Stimulated activated CD4-positive, alpha-beta T cell treated with anti-CD3 and anti-CD28 coated beads, TNF-alpha, amount 100 ng/mL, for 4 hours (primary cell): ENCODE measurements around the gene SDC1.

Experiments used
- DNase-seq, 3 experiments: peaks; one replicate each; pipeline ENCODE4 v3.0.0-alpha.2; 2020; ENCODE audit warnings: low read depth in 3 of 3

Gene SDC1

DNA sequence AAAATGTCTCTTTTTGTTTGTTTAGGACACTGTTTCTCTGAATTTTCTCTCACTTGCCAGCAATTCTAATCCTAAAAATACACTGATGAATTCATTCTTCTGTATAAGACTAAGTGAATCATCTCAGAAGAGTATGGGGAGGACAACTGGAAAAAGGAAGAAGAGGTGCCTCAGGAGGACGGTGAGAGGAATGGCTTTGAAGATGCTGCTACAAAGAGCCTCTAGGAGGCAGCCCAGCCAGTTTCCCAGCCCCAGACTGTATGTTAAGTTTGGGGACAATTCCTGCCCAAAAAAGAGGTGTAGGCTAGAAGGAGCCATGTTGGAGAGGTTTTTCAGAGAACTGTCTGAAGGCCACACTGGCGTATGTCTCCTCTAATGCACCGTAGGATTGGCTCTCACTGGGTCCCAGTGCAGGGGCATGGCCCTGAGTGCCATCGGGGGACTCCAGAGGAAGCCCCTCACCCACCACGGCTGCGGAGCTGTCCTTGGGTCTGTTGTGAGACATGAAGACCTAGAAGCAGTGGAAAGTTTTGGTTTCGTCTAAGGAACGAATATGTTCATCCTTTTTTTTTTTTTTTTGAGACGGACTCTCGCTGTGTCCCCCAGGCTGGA, 3.1 kb upstream of the SDC1 start:
- no peak for DNase-seq

GRCh38 chr2:20226152-20226545, 1.2 kb upstream of the SDC1 start:
- no peak for DNase-seq

GRCh38 chr2:20225294-20226151, 593 bp upstream of the SDC1 start:
- no peak for DNase-seq

- DNase-seq: no peak
Observed at GRCh38 chr2:20224164-20224715, 690 bp downstream of the SDC1 start.

GRCh38 chr2:20223407-20224163, 1.3 kb downstream of the SDC1 start:
- DNase-seq: no peak

GRCh38 chr2:20222769-20223406, 2.0 kb downstream of the SDC1 start:
- no peak for DNase-seq

DNA sequence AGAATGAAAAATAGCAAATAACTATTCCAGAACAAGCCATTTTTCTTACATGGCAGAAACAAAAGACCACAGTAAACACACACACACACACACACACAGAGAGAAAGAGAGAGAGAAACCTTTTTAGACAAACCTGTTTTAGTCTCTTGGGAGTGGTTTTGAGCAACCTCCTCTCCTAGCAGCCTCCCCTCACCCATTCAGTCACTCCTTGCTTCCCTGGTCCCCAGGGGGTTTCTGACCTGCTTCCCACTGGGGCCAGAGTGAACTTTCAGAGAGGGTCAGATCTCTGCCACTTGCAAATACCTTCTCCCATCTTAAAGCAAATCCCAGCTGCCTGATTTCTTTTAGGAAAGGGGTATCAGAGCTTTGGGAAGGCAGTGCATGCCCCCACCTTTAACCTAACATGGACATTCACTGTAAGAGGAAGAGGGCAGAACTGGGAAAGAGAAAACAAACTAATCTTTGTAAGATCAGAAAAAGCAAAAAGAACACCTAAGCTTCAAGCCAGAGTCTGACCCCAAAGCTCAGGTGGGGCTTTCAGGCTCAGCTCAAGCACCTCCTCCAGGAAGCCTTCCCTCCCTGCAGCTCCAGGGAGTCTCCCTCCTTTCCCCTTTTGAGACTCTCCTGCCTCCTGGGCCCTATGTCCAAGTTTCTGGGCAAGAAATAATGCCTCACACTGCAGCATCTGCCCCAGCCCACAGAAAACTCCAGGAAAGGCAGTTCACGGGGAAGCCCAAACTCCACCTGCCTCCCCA, 2.7 kb downstream of the SDC1 start:
- no peak for DNase-seq

GRCh38 chr2:20221555-20221973, 3.4 kb downstream of the SDC1 start:
- DNase-seq: no peak

DNA sequence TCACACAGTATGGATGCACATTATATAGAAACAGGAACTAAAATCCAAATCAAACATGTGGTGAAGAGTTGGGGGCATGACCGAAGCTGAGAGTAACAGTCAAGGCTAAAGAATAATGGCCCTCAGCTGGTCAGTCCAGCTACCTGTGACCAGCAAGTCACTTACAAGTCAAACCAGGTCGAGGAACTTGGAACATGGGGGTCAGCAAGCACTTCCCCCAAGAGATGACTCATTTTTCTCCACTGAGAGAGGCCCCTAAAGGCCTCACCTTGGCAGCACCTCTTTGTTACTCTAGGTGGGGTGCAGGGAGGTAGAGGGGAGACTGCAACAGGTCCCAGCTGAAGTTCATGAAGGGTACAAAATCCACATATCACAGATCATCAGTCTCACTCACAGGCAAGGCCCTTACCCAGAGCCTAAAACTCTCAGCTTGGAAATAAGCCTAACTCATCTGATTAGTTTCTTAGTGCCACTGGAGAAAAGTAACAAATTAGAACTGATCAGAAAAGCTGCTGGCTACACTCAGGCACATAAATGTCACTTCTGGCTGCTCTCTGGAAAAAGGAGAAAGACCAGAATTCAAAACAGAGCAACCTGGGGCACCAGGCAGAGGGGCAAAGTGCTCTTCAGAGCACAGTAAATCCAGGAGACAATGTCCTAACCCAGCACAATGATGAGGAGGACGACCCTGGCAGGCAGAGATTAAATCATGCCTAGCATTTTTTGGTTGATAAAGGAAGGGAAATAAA, 4.0 kb downstream of the SDC1 start:
- DNase-seq: no peak

- no peak for DNase-seq
Observed at GRCh38 chr2:20219763-20220380, 5.1 kb downstream of the SDC1 start.

GRCh38 chr2:20218331-20219320, 6.3 kb downstream of the SDC1 start:
- DNase-seq: no peak

- no peak for DNase-seq
Observed at GRCh38 chr2:20217041-20217970, 7.6 kb downstream of the SDC1 start.

DNA sequence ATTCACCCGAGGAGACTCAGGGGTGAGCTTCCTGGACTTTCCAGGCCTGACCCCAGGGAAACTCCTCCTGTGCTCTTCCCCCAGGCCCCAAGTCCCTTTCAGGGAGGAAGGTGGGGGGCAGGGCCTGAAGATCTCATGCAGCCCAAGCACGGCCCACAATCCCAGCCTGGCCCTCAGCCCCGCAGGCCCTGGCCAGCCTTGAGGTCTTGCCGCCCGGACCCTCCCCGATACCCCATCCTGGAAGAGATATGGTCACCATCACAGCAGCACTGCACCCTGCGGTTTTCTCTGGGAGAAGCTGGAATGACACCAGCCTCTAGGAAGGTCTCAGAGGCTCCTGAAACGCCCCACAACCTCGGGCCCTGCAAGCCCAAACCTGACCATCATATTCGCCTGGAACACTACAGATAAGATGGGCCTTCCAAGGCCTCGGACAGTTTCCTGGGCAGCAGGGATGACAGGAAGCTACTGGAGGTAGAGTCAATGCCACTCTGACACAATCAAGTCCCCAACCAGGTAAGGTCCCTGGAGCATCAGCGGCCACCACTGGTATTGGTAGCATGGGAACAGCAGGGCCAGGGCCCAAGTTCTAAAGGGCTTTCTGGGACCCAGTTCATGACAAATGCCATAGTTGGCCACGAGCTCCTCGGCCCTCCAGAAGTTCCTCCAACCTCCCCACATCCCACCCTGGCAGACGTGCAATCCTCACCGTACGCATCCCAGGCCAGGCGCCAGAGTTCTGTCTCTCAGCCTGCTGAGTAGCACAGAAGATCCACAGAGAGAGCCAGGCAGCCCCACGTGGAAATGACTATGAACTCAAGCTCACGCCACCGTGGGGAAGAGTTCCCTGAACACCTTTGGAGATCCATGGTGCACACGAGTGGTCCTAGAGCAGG, 8.6 kb downstream of the SDC1 start:
- DNase-seq: no peak

- no peak for DNase-seq
Observed at GRCh38 chr2:20215183-20216040, 9.5 kb downstream of the SDC1 start.

DNA sequence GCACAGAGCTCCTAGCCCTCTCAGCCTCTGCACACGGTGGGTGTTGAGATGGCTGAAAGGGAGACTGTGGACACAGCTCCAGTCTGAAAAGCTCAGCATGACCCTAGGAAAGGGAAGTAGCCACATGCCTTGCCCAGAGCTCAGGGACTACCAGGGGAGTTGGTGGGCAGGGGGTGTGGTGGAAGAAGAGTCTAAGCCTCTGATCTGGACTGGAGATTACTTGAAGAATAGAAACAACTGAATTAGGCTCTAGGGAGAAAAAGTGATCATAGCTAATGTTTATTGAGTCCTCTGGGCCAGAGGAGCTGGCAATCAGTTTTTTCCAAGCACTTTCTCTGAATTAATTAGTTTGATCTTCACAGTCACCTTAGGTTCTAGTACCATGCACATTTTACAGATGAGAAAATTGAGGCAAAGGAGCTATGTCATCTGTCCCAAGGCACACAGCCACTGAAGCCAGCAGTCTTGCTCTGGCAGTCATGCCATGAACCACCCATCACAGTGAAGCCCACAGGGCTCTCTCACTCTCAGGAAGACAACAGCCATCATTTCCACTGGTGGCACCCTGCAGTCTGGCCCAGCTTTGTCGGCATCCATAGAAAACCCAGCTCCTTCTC, 10.3 kb downstream of the SDC1 start:
- no peak for DNase-seq
